Endothelial cell of umbilical vein (primary cell): ENCODE results near the gene ZNF644. TPM values are rescaled to one million over a fixed set of nuclear protein-coding genes. Genes with fewer than 3 reads are reported as not detected.
"Not testable (repeated sequence)": the region's sequence is repeated elsewhere in the genome, so short reads cannot be mapped to it uniquely, and the experiment has no call there.

Experiments
- BruUV-seq: library from RNA; stranded (reverse); fragments of 400-500 nt; replicated peaks from 2 replicates; lab custom pipeline; 2021; lab: Mats Ljungman, UMichigan
- CTCF ChIA-PET: fragments of 300-600, 350-600 bp; sonication (Branson Sonifier 250); formaldehyde crosslinking; loops from one replicate; lab custom pipeline; 2021; ENCODE audit warnings: antibody characterized with exemption, inconsistent platforms; lab: Charles Lee
- POLR2A ChIA-PET: fragments of 300-600, 350-600 bp; sonication (Branson Sonifier 250); formaldehyde crosslinking; loops from one replicate; lab custom pipeline; 2021; ENCODE audit warnings: antibody characterized with exemption, inconsistent platforms; lab: Charles Lee
- DNase-seq: peaks from one replicate; pipeline ENCODE4 v3.0.0-alpha.2; 2011; ENCODE audit warnings: low read depth, low spot score
- FAIRE-seq: peaks from 2 replicates; lab custom pipeline; 2011; peaks lifted over from hg19 to GRCh38; lab: Jason Lieb, UNC
- H2AFZ ChIP-seq: 2 replicates; pipeline ENCODE4 v1.6.0; 2012; ENCODE audit warnings: low read depth, low read length, control low read depth, inconsistent platforms
- H3K27ac ChIP-seq: 2 replicates; pipeline ENCODE4 v1.5.1; 2011; ENCODE audit warnings: low read depth, mild to moderate bottlenecking, control low read depth, low read length, moderate library complexity; ENCODE audit not compliant: insufficient read depth
- H3K27me3 ChIP-seq, 2 experiments: 2 replicates each; pipeline versions ENCODE4 v1.6.0 to v1.6.1; 2011; ENCODE audit warnings: low read length in 2 of 2, mixed read lengths in 1 of 2; ENCODE audit not compliant: control insufficient read depth in 2 of 2, insufficient read depth in 2 of 2
- H3K36me3 ChIP-seq, 2 experiments: 2 replicates in 1 of 2; 3 replicates in 1 of 2; pipeline ENCODE4 v1.5.1; 2011; ENCODE audit warnings: low read length in 2 of 2, mild to moderate bottlenecking in 1 of 2, moderate library complexity in 1 of 2; ENCODE audit not compliant: control insufficient read depth in 2 of 2, insufficient read depth in 2 of 2; ENCODE audit errors: extremely low read depth in 1 of 2
- H3K4me1 ChIP-seq: 3 replicates; pipeline ENCODE4 v1.5.1; 2011; ENCODE audit warnings: mild to moderate bottlenecking, low read length; ENCODE audit not compliant: control insufficient read depth, insufficient read depth; ENCODE audit errors: extremely low read depth
- H3K4me2 ChIP-seq: 2 replicates; pipeline ENCODE4 v1.6.1; 2011; ENCODE audit warnings: low read length, control low read depth, mixed read lengths; ENCODE audit not compliant: insufficient read depth
- H3K4me3 ChIP-seq, 3 experiments: fragments of 200-600 bp in 1 of 3; sonication (generic), shearing (Covaris generic) in 1 of 3; replicated peaks in 1 of 3; 2 replicates each; pipeline ENCODE4 v1.5.1; 2011 to 2016; ENCODE audit warnings: control low read depth in 3 of 3, low read length in 3 of 3, mild to moderate bottlenecking in 2 of 3, inconsistent platforms in 1 of 3, low read depth in 1 of 3, moderate library complexity in 1 of 3; ENCODE audit not compliant: insufficient read depth in 1 of 3
- H3K79me2 ChIP-seq: 2 replicates; pipeline ENCODE4 v1.6.0; 2012; ENCODE audit warnings: low read length, inconsistent platforms; ENCODE audit not compliant: control insufficient read depth, insufficient read depth
- H3K9ac ChIP-seq: replicated peaks from 2 replicates; pipeline ENCODE3; 2011; ENCODE audit warnings: low read length, control low read depth; ENCODE audit not compliant: insufficient read depth; ENCODE audit errors: extremely low read depth
- H3K9me1 ChIP-seq: replicated peaks from 3 replicates; pipeline ENCODE4 v1.6.0; 2011; ENCODE audit warnings: mild to moderate bottlenecking, low read length; ENCODE audit not compliant: control insufficient read depth, insufficient read depth; ENCODE audit errors: extremely low read depth
- H3K9me3 ChIP-seq: replicated peaks from 2 replicates; pipeline ENCODE4 v1.5.1; 2012; ENCODE audit warnings: low read length, inconsistent platforms; ENCODE audit not compliant: control insufficient read depth, insufficient read depth
- H4K20me1 ChIP-seq: replicated peaks from 2 replicates; pipeline ENCODE3; 2011; ENCODE audit warnings: mild to moderate bottlenecking, low read length; ENCODE audit not compliant: control insufficient read depth, insufficient read depth; ENCODE audit errors: extremely low read depth
- CTCF ChIP-seq, 2 donors: IDR thresholded peaks; 1 replicate in 1 of 2; 2 replicates in 1 of 2; pipeline ENCODE4 v1.5.1; 2011; ENCODE audit warnings: low read length in 2 of 2, mild to moderate bottlenecking in 2 of 2, moderate library complexity in 2 of 2, control low read depth in 1 of 2, inconsistent platforms in 1 of 2, low read depth in 1 of 2; ENCODE audit not compliant: insufficient read depth in 1 of 2; ENCODE audit errors: extremely low read depth in 1 of 2
- EZH2 ChIP-seq: IDR thresholded peaks from 2 replicates; pipeline ENCODE4 v1.6.1; 2012; ENCODE audit warnings: borderline replicate concordance, low read depth, mild to moderate bottlenecking, moderate library complexity, low read length, inconsistent platforms; ENCODE audit not compliant: severe bottlenecking
- FOS ChIP-seq: IDR thresholded peaks from 2 replicates; pipeline ENCODE4 v1.6.1; 2011; ENCODE audit warnings: mild to moderate bottlenecking, low read length, moderate library complexity, borderline replicate concordance; ENCODE audit not compliant: insufficient read depth
- GATA2 ChIP-seq: IDR thresholded peaks from 2 replicates; pipeline ENCODE4 v1.7.0; 2011; ENCODE audit warnings: low read depth, mild to moderate bottlenecking, moderate library complexity, mixed read lengths, low read length; ENCODE audit not compliant: insufficient read length, insufficient read depth
- JUN ChIP-seq: IDR thresholded peaks from 2 replicates; pipeline ENCODE4 v1.6.1; 2011; ENCODE audit warnings: borderline replicate concordance, low read depth; ENCODE audit not compliant: insufficient read length, insufficient read depth
- MYC ChIP-seq: IDR thresholded peaks from one replicate; pipeline ENCODE4 v1.6.1; 2011; ENCODE audit warnings: mild to moderate bottlenecking, low read depth, low read length
- POLR2A ChIP-seq: IDR thresholded peaks from 2 replicates; pipeline ENCODE4 v1.6.1; 2012; ENCODE audit warnings: low read depth, mild to moderate bottlenecking, control low read depth, low read length
- POLR2AphosphoS5 ChIP-seq: IDR thresholded peaks from 2 replicates; pipeline ENCODE4 v1.6.1; 2012; ENCODE audit warnings: low read depth, mild to moderate bottlenecking, control low read depth, low read length, moderate library complexity; ENCODE audit not compliant: insufficient read depth
- dilution Hi-C: fragments of 300-500 bp; cut with MboI; formaldehyde crosslinking; loops from one replicate; pipeline ENCODE4 v1.15.0; 2019; ENCODE audit warnings: low sequenced_read_pairs; ENCODE audit not compliant: extremely low pct_ligation_motif_present
- intact Hi-C: fragments of 100-400 bp; cut with micrococcal nuclease; formaldehyde crosslinking; loops from one replicate; pipeline ENCODE4 v1.10.0; 2022
- polyA plus RNA-seq, 4 experiments: library from polyadenylated mRNA; depleted of rRNA in 3 of 4; stranded (reverse) in 3 of 4; unstranded in 1 of 4; fragments of >200 nt; gene quantifications; 2 replicates each; pipeline versions ENCODE4 v1.2.1 to v1.2.3, GENCODE V29; 2011 to 2012; ENCODE audit warnings: missing spikeins in 1 of 4
- total RNA-seq: library from RNA; stranded (reverse); gene quantifications from 2 replicates; pipeline ENCODE4 v1.2.3, GENCODE V29; 2021
- TF ChIP-seq, protein P1 (sequence below): IDR thresholded peaks from 2 replicates; pipeline ENCODE4 v1.6.1; 2011; ENCODE audit not compliant: insufficient read depth, insufficient read length

The ZNF644 gene
- total and polyA plus RNA-seq, 2 donors (not counting 3 experiments of a cell fraction or from before 2014, with no cell fraction given): 7.2 to 47.0 TPM

GRCh38 chr1:91063403-91063802 lies 41.6 kb upstream of the ZNF644 start:
- H2AFZ ChIP-seq, H3K9me3 ChIP-seq, H3K27me3 ChIP-seq, FAIRE-seq, dilution Hi-C loops, H4K20me1 ChIP-seq, BruUV-seq, H3K79me2 ChIP-seq, DNase-seq, H3K4me3 ChIP-seq, POLR2A ChIA-PET, H3K27ac ChIP-seq, H3K9ac ChIP-seq, H3K4me2 ChIP-seq, CTCF ChIA-PET, H3K9me1 ChIP-seq, intact Hi-C loops, H3K36me3 ChIP-seq, H3K4me1 ChIP-seq: not testable (repeated sequence)

DNA sequence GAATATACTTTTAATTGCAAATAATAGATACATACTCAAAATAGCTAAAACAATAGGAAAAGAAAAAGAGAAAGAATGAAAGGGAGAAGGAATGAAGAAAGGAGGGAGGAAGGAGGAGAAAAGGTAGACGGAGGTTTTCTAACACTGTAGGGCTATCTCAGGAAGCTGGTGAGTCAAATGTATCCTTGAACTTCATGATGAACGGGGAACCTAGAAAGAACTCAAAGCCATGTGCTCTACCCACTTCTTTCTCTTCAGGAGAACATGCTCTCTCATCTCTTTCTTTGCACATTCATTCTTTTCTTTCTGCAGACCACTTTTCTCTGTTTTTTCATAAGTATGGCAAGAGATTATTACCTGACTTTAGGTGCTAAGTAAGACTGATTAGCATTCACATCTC lies 37.3 kb upstream of the ZNF644 start:
- H3K36me3 ChIP-seq: no peaks in the 10 kb centered on the region
- H3K9me1 ChIP-seq: no peaks in the 10 kb centered on the region
- no peaks in the 10 kb centered on the region for H4K20me1 ChIP-seq
- no peaks in the 10 kb centered on the region for H3K9me3 ChIP-seq
- TF ChIP-seq MYC (no peak), FOS (no peak), JUN (no peak), POLR2A (no peak), POLR2AphosphoS5 (no peak), CTCF (IDR thresholded peaks at IDR 0.05; ENCODE audit: extremely low read depth in 1 of 2, insufficient read depth in 1 of 2, low read depth in 1 of 2, low read length in 2 of 2) (no peak), EZH2 (no peak), GATA2 (no peak)
- TF ChIP-seq, protein P1, sequence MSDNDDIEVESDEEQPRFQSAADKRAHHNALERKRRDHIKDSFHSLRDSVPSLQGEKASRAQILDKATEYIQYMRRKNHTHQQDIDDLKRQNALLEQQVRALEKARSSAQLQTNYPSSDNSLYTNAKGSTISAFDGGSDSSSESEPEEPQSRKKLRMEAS: no peak
- FAIRE-seq (no peak), DNase-seq (no peak)
- dilution Hi-C loops: no loop called here
- BruUV-seq: no TSS peak
- no peak overlapping the region for H2AFZ ChIP-seq
- H3K4me2 ChIP-seq: no peak overlapping the region
- ChIA-PET CTCF (interaction anchor here (0.9 to 1.4 kb wide), 4 partner anchors 8 to 480 kb away, joined by 3 read pairs; no protein-coding TSS in a partner anchor), POLR2A (no interaction called here)
- no peaks in the 10 kb centered on the region for H3K79me2 ChIP-seq
- no peak overlapping the region for H3K27ac ChIP-seq
- no peak overlapping the region for H3K9ac ChIP-seq
- H3K4me1 ChIP-seq: no peaks in the 10 kb centered on the region
- no peaks in the 10 kb centered on the region for H3K27me3 ChIP-seq
- no peak overlapping the region for H3K4me3 ChIP-seq
- intact Hi-C loops: no loop called here
